C4-2B (cell line): ENCODE results near the gene HSPG2.

Source experiments
- ZFX ChIP-seq: fragments of 450-650 bp; IDR thresholded peaks from 2 replicates; pipeline ENCODE4 v1.6.1; 2017
- TF ChIP-seq, protein P1 (sequence below): fragments of 450-650 bp; conservative IDR thresholded peaks from 2 replicates; pipeline ENCODE4 v1.5.1; 2017; ENCODE audit warnings: mild to moderate bottlenecking

DNA sequence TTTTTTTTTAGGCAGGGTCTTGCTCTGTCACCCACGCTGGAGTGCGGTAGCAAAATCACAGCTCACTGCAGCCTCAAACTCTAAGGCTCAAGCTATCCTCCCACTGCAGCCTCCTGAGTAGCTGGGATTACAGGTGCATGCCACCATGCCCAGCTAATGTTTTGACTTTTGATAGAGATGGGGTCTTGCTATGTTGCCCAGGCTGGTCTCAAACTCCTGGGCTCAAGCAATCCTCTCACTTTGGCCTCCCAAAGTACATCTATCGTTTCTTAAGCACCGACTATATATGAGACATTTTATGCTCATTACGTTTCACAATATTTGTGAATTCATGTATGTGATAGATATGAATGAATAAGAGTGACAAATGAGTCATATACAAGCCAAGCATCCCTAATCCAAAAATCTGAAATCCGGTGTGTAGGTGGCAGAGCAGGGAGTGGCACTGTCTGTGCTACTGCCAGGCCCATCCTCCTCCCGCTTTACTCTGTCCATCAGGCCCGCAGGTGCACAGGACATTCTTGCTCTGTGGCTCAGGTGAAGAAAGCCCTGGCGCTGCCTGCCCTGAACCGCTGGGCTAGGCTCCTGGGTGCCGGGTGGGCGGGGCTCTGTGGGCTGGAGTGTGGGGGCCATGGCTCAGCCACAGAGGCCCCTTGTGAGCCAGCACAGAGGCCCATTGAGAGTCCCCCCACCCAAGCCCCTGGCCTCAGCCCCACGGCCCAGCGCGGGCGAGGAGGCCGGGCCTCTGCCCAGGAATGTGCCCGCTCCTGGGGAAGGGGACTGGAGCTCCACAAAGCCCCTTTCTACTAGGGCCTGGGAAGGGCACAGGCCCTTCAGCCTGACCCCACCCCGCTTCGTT lies 45.3 kb downstream of the HSPG2 start:
- TF ChIP-seq, protein P1, sequence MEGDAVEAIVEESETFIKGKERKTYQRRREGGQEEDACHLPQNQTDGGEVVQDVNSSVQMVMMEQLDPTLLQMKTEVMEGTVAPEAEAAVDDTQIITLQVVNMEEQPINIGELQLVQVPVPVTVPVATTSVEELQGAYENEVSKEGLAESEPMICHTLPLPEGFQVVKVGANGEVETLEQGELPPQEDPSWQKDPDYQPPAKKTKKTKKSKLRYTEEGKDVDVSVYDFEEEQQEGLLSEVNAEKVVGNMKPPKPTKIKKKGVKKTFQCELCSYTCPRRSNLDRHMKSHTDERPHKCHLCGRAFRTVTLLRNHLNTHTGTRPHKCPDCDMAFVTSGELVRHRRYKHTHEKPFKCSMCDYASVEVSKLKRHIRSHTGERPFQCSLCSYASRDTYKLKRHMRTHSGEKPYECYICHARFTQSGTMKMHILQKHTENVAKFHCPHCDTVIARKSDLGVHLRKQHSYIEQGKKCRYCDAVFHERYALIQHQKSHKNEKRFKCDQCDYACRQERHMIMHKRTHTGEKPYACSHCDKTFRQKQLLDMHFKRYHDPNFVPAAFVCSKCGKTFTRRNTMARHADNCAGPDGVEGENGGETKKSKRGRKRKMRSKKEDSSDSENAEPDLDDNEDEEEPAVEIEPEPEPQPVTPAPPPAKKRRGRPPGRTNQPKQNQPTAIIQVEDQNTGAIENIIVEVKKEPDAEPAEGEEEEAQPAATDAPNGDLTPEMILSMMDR = no peak
- no peak for TF ChIP-seq ZFX
